Fibroblast of villous mesenchyme (primary cell): ENCODE results near the gene TREX2. TPM values are rescaled to one million over a fixed set of nuclear protein-coding genes. Genes with fewer than 3 reads are reported as not detected.

Experiments used
- DNase-seq: peaks from one replicate; pipeline ENCODE4 v3.0.0-alpha.2; 2010; ENCODE audit warnings: low read depth
- H3K4me3 ChIP-seq: 2 replicates; pipeline ENCODE4 v1.5.1; 2011; ENCODE audit warnings: low read depth, mild to moderate bottlenecking, low read length
- CTCF ChIP-seq: IDR thresholded peaks from 2 replicates; pipeline ENCODE4 v1.5.1; 2012; ENCODE audit warnings: low read depth, mild to moderate bottlenecking, low read length; ENCODE audit not compliant: insufficient read depth
- total RNA-seq: library from RNA; depleted of rRNA; stranded (reverse); fragments of >200 nt; gene quantifications from 2 replicates; pipeline ENCODE4 v1.2.3, GENCODE V29; 2012

Gene TREX2
- total RNA-seq, 1 donor, result 3.0 TPM

GRCh38 chrX:153410373-153410772 lies 35.5 kb downstream of the TREX2 start:
- TF ChIP-seq CTCF, result no peak
- no peak overlapping the region for H3K4me3 ChIP-seq
- DNase-seq, result no peak

GRCh38 chrX:153409414-153410101 lies 36.3 kb downstream of the TREX2 start:
- TF ChIP-seq CTCF, result no peak
- DNase-seq, result no peak
- no peak overlapping the region for H3K4me3 ChIP-seq

GRCh38 chrX:153408871-153409351 lies 36.9 kb downstream of the TREX2 start:
- no peak overlapping the region for H3K4me3 ChIP-seq
- TF ChIP-seq CTCF, result no peak
- no peak for DNase-seq

- H3K4me3 ChIP-seq, result no peak overlapping the region
- no peak for TF ChIP-seq CTCF
- no peak for DNase-seq
Observed at GRCh38 chrX:153408221-153408721, 37.6 kb downstream of the TREX2 start.

GRCh38 chrX:153407736-153408135 lies 38.1 kb downstream of the TREX2 start:
- H3K4me3 ChIP-seq, result no peak overlapping the region
- no peak for DNase-seq
- TF ChIP-seq CTCF, result no peak

GRCh38 chrX:153406903-153407302 lies 39.0 kb downstream of the TREX2 start:
- no peak overlapping the region for H3K4me3 ChIP-seq
- TF ChIP-seq CTCF, result no peak
- no peak for DNase-seq
